ENCODE data around the gene BABAM1.

Gene BABAM1

DNA sequence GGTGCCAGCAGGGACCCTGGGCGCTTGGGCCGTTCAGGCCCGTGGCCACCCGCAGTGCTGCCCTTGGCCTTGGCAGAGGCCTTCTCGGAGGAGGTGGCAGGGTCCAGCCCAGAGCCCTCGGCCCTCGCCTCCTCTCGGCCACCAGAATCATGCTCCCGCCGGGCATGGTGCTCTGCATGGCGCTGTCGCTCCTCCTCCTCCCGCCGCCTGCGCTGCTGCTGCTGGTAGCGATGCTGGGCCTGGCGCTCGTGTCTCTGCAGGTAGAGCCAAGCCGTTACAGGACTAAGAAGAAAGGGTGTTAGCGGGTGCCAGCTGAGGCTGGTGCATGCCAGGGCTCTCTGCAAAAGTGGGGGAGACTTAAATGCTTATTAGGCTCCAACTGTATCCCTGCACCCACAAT lies 57.9 kb downstream of the BABAM1 start:
- Histone ChIP-seq H2BK120ac (ENCODE audit: low read depth, low read length) (no peak overlapping the region), H3K9me3 (replicated peaks in 1 of 2; ENCODE audit: control insufficient read depth in 2 of 2, insufficient read depth in 1 of 2, low read depth in 1 of 2, low read length in 2 of 2) (peaks cover 0 to 6% of the 10 kb centered on the region in 2 donors), H3K27me3 (ENCODE audit: control insufficient read depth in 3 of 3, insufficient read depth in 3 of 3, low read depth in 1 of 3, low read length in 3 of 3) (peaks cover 0 to 7% (median 0%) of the 10 kb centered on the region in 3 experiments), H3K4ac (ENCODE audit: low read length) (no peak overlapping the region), H2AFZ (ENCODE audit: low read length) (no peak overlapping the region), H3K4me1 (ENCODE audit: control insufficient read depth in 2 of 2, insufficient read depth in 1 of 2, low read depth in 1 of 2, low read length in 2 of 2) (peaks cover 0 to 21% of the 10 kb centered on the region in 2 donors), H3K27ac (replicated peaks; ENCODE audit: low read length) (no peak overlapping the region), H3K23ac (ENCODE audit: low read depth, low read length, poor library complexity) (no peak overlapping the region), H2AK5ac (ENCODE audit: low read depth, low read length) (no peak overlapping the region), H3K14ac (ENCODE audit: low read length) (no peak overlapping the region), H3K4me3 (ENCODE audit: low read length in 2 of 2) (no peak overlapping the region), H2BK15ac (ENCODE audit: low read length) (no peak overlapping the region), H2BK12ac (ENCODE audit: low read length) (no peak overlapping the region), H3K4me2 (ENCODE audit: insufficient read depth, low read length, poor library complexity, severe bottlenecking) (no peak overlapping the region), H2BK5ac (ENCODE audit: low read length) (no peak overlapping the region), H3K36me3 (replicated peaks in 1 of 2; ENCODE audit: control insufficient read depth in 2 of 2, insufficient read depth in 2 of 2, low read length in 2 of 2) (peaks cover 27 to 68% of the 10 kb centered on the region in 2 donors), H3K79me1 (ENCODE audit: low read depth, low read length) (peaks cover 15% of the 10 kb centered on the region), H4K8ac (ENCODE audit: low read depth, low read length) (no peak overlapping the region), H3K18ac (ENCODE audit: low read length) (no peak overlapping the region), H3K9ac (ENCODE audit: low read depth, low read length, poor library complexity) (no peak overlapping the region), H4K91ac (ENCODE audit: low read depth, low read length, poor library complexity) (no peak overlapping the region)
- no CpG with 5 or more reads among the region's 20 CpGs for WGBS, 2 donors (ENCODE audit: extremely low coverage in 2 of 2, insufficient read length in 2 of 2, insufficient replicate concordance in 1 of 2)
- DNase-seq (ENCODE audit: low spot score): no peak

- H2AK5ac ChIP-seq (ENCODE audit: low read depth, low read length): no peak overlapping the region
- H2BK15ac ChIP-seq (ENCODE audit: low read length): no peak overlapping the region
- no peak overlapping the region for H2BK120ac ChIP-seq (ENCODE audit: low read depth, low read length)
- no peak overlapping the region for H2BK12ac ChIP-seq (ENCODE audit: low read length)
- H3K9me3 ChIP-seq (replicated peaks in 1 of 2; ENCODE audit: control insufficient read depth in 2 of 2, insufficient read depth in 1 of 2, low read depth in 1 of 2, low read length in 2 of 2): peaks cover 0 to 7% of the 10 kb centered on the region in 2 donors
- H4K8ac ChIP-seq (ENCODE audit: low read depth, low read length): no peak overlapping the region
- WGBS, 2 donors (ENCODE audit: extremely low coverage in 2 of 2, insufficient read length in 2 of 2, insufficient replicate concordance in 1 of 2): no CpG with 5 or more reads among the region's 17 CpGs
- no peak overlapping the region for H3K27ac ChIP-seq (replicated peaks; ENCODE audit: low read length)
- H3K79me1 ChIP-seq (ENCODE audit: low read depth, low read length): peaks cover 11% of the 10 kb centered on the region
- H3K9ac ChIP-seq (ENCODE audit: low read depth, low read length, poor library complexity): no peak overlapping the region
- H3K18ac ChIP-seq (ENCODE audit: low read length): no peak overlapping the region
- H3K36me3 ChIP-seq (replicated peaks in 1 of 2; ENCODE audit: control insufficient read depth in 2 of 2, insufficient read depth in 2 of 2, low read length in 2 of 2): peaks cover 28 to 68% of the 10 kb centered on the region in 2 donors
- no peak overlapping the region for H4K91ac ChIP-seq (ENCODE audit: low read depth, low read length, poor library complexity)
- peaks cover 0 to 21% of the 10 kb centered on the region in 2 donors for H3K4me1 ChIP-seq (ENCODE audit: control insufficient read depth in 2 of 2, insufficient read depth in 1 of 2, low read depth in 1 of 2, low read length in 2 of 2)
- H3K23ac ChIP-seq (ENCODE audit: low read depth, low read length, poor library complexity): no peak overlapping the region
- H3K27me3 ChIP-seq (ENCODE audit: control insufficient read depth in 3 of 3, insufficient read depth in 3 of 3, low read depth in 1 of 3, low read length in 3 of 3): peaks cover 0 to 7% (median 0%) of the 10 kb centered on the region in 3 experiments
- H2BK5ac ChIP-seq (ENCODE audit: low read length): no peak overlapping the region
- H3K14ac ChIP-seq (ENCODE audit: low read length): no peak overlapping the region
- no peak overlapping the region for H3K4ac ChIP-seq (ENCODE audit: low read length)
- H3K4me3 ChIP-seq (ENCODE audit: low read length in 2 of 2): no peak overlapping the region
- no peak overlapping the region for H3K4me2 ChIP-seq (ENCODE audit: insufficient read depth, low read length, poor library complexity, severe bottlenecking)
- no peak for DNase-seq (ENCODE audit: low spot score)
- H2AFZ ChIP-seq (ENCODE audit: low read length): no peak overlapping the region
Measured at GRCh38 chr19:17325881-17326594, 58.8 kb downstream of the BABAM1 start.

DNA sequence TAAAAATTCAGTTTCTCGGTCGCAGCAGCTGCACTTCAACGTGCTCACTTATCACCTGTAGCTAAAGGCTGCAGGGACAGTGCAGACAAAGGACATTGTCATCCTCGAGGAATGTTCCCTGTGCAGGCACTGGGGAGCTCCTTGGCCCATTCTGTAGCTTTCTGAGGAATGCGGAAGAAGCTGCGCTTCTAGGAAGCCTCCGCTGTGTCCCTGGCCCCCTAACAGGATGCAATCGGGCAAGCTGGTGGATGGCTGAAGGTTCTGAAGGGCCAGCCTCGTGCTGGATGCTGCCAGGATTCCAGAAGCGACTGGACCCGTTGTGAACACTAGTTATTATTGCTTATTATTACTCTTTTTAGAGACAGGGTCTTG lies 59.3 kb downstream of the BABAM1 start:
- Histone ChIP-seq H2BK12ac (ENCODE audit: low read length) (no peak overlapping the region), H3K4ac (ENCODE audit: low read length) (no peak overlapping the region), H3K4me3 (ENCODE audit: low read length in 2 of 2) (no peak overlapping the region), H4K8ac (ENCODE audit: low read depth, low read length) (no peak overlapping the region), H3K9ac (ENCODE audit: low read depth, low read length, poor library complexity) (no peak overlapping the region), H3K4me2 (ENCODE audit: insufficient read depth, low read length, poor library complexity, severe bottlenecking) (no peak overlapping the region), H3K14ac (ENCODE audit: low read length) (no peak overlapping the region), H4K91ac (ENCODE audit: low read depth, low read length, poor library complexity) (no peak overlapping the region), H3K23ac (ENCODE audit: low read depth, low read length, poor library complexity) (no peak overlapping the region), H2BK5ac (ENCODE audit: low read length) (peak overlapping the region; percentile 7), H2AK5ac (ENCODE audit: low read depth, low read length) (no peak overlapping the region), H2BK120ac (ENCODE audit: low read depth, low read length) (no peak overlapping the region), H3K27ac (replicated peaks; ENCODE audit: low read length) (peak overlapping the region; percentile 4), H2BK15ac (ENCODE audit: low read length) (no peak overlapping the region), H2AFZ (ENCODE audit: low read length) (no peak overlapping the region), H3K36me3 (replicated peaks in 1 of 2; ENCODE audit: control insufficient read depth in 2 of 2, insufficient read depth in 2 of 2, low read length in 2 of 2) (peaks cover 28 to 68% of the 10 kb centered on the region in 2 donors), H3K9me3 (replicated peaks in 1 of 2; ENCODE audit: control insufficient read depth in 2 of 2, insufficient read depth in 1 of 2, low read depth in 1 of 2, low read length in 2 of 2) (peaks cover 0 to 7% of the 10 kb centered on the region in 2 donors), H3K18ac (ENCODE audit: low read length) (no peak overlapping the region), H3K79me1 (ENCODE audit: low read depth, low read length) (peaks cover 13% of the 10 kb centered on the region), H3K27me3 (ENCODE audit: control insufficient read depth in 3 of 3, insufficient read depth in 3 of 3, low read depth in 1 of 3, low read length in 3 of 3) (peaks cover 0 to 7% (median 0%) of the 10 kb centered on the region in 3 experiments), H3K4me1 (ENCODE audit: control insufficient read depth in 2 of 2, insufficient read depth in 1 of 2, low read depth in 1 of 2, low read length in 2 of 2) (peaks cover 0 to 21% of the 10 kb centered on the region in 2 donors)
- DNase-seq (ENCODE audit: low spot score): no peak
- no CpG with 5 or more reads among the region's 11 CpGs for WGBS, 2 donors (ENCODE audit: extremely low coverage in 2 of 2, insufficient read length in 2 of 2, insufficient replicate concordance in 1 of 2)

- DNase-seq (ENCODE audit: low spot score): no peak
- peak overlapping the region; percentile 75 for H4K91ac ChIP-seq (ENCODE audit: low read depth, low read length, poor library complexity)
- H2BK15ac ChIP-seq (ENCODE audit: low read length): peak overlapping the region; percentile 49
- H3K4ac ChIP-seq (ENCODE audit: low read length): peak overlapping the region; percentile 84
- peak overlapping the region in 1 of 2 donors; percentile 51 for H3K4me3 ChIP-seq (ENCODE audit: low read length in 2 of 2)
- peak overlapping the region; percentile 65 for H3K23ac ChIP-seq (ENCODE audit: low read depth, low read length, poor library complexity)
- peak overlapping the region; percentile 43 for H3K4me2 ChIP-seq (ENCODE audit: insufficient read depth, low read length, poor library complexity, severe bottlenecking)
- peak overlapping the region; percentile 7 for H2BK5ac ChIP-seq (ENCODE audit: low read length)
- H3K9me3 ChIP-seq (replicated peaks in 1 of 2; ENCODE audit: control insufficient read depth in 2 of 2, insufficient read depth in 1 of 2, low read depth in 1 of 2, low read length in 2 of 2): peaks cover 0 to 7% of the 10 kb centered on the region in 2 donors
- H3K14ac ChIP-seq (ENCODE audit: low read length): no peak overlapping the region
- peak overlapping the region; percentile 19 for H4K8ac ChIP-seq (ENCODE audit: low read depth, low read length)
- H3K79me1 ChIP-seq (ENCODE audit: low read depth, low read length): peaks cover 11% of the 10 kb centered on the region
- peak overlapping the region; percentile 70 for H3K9ac ChIP-seq (ENCODE audit: low read depth, low read length, poor library complexity)
- peak overlapping the region; percentile 84 for H3K27ac ChIP-seq (replicated peaks; ENCODE audit: low read length)
- H3K36me3 ChIP-seq (replicated peaks in 1 of 2; ENCODE audit: control insufficient read depth in 2 of 2, insufficient read depth in 2 of 2, low read length in 2 of 2): peaks cover 27 to 64% of the 10 kb centered on the region in 2 donors
- peak overlapping the region; percentile 97 for H2AK5ac ChIP-seq (ENCODE audit: low read depth, low read length)
- H3K27me3 ChIP-seq (ENCODE audit: control insufficient read depth in 3 of 3, insufficient read depth in 3 of 3, low read depth in 1 of 3, low read length in 3 of 3): peaks cover 0 to 7% (median 0%) of the 10 kb centered on the region in 3 experiments
- WGBS, 2 donors (ENCODE audit: extremely low coverage in 2 of 2, insufficient read length in 2 of 2, insufficient replicate concordance in 1 of 2): no CpG with 5 or more reads among the region's 27 CpGs
- peaks cover 0 to 21% of the 10 kb centered on the region in 2 donors for H3K4me1 ChIP-seq (ENCODE audit: control insufficient read depth in 2 of 2, insufficient read depth in 1 of 2, low read depth in 1 of 2, low read length in 2 of 2)
- no peak overlapping the region for H2AFZ ChIP-seq (ENCODE audit: low read length)
- H3K18ac ChIP-seq (ENCODE audit: low read length): peak overlapping the region; percentile 95
- peak overlapping the region; percentile 72 for H2BK120ac ChIP-seq (ENCODE audit: low read depth, low read length)
- H2BK12ac ChIP-seq (ENCODE audit: low read length): peak overlapping the region; percentile 41
Measured at GRCh38 chr19:17327068-17327653, 59.9 kb downstream of the BABAM1 start.
